AG04449 (cell line): ENCODE results near the gene GALNT5.

ENCODE experiments used
- CTCF ChIA-PET: fragments of 350-600 bp; formaldehyde crosslinking; extraction: SDS; loops from one replicate; lab custom pipeline; 2021; ENCODE audit warnings: antibody characterized with exemption; lab: Yijun Ruan, JAX
- POLR2A ChIA-PET: fragments of 400-600, 350-600 bp; formaldehyde crosslinking; extraction: SDS; loops from one replicate; lab custom pipeline; 2020; ENCODE audit warnings: antibody characterized with exemption, inconsistent platforms; lab: Yijun Ruan, JAX
- DNase-seq: peaks from one replicate; pipeline ENCODE4 v3.0.0-alpha.2; 2010; ENCODE audit warnings: low read depth, low spot score
- H3K4me3 ChIP-seq: 2 replicates; pipeline ENCODE4 v1.5.1; 2011; ENCODE audit warnings: low read depth, mild to moderate bottlenecking, control low read depth, low read length
- CTCF ChIP-seq: IDR thresholded peaks from one replicate; pipeline ENCODE4 v1.5.1; 2011; ENCODE audit warnings: mild to moderate bottlenecking, moderate library complexity, low read length, control low read depth, inconsistent platforms; ENCODE audit not compliant: insufficient read depth; ENCODE audit errors: missing control alignments

The GALNT5 gene

GRCh38 chr2:157283468-157283867, 26.0 kb downstream of the GALNT5 start:
- ChIA-PET POLR2A (no interaction called here), CTCF (interaction anchor here (3.4 kb wide), 1 partner anchor 19 kb away, joined by 12 read pairs; no protein-coding TSS in a partner anchor)
- TF ChIP-seq CTCF, result no peak
- no peak for DNase-seq
- H3K4me3 ChIP-seq, result no peak overlapping the region

GRCh38 chr2:157287160-157287559, 29.7 kb downstream of the GALNT5 start:
- CTCF ChIA-PET, result interaction anchor here (6.6 kb wide), 1 partner anchor 16 kb away, joined by 70 read pairs; no protein-coding TSS in a partner anchor

GRCh38 chr2:157290525-157290924, 33.0 kb downstream of the GALNT5 start:
- POLR2A ChIA-PET, result no interaction called here
- no peak overlapping the region for H3K4me3 ChIP-seq
- no peak for DNase-seq
- TF ChIP-seq CTCF, result no peak
- CTCF ChIA-PET, result interaction anchor here (2.1 to 6.6 kb wide), 2 partner anchors 12 to 46 kb away, joined by 5 to 70 read pairs; no protein-coding TSS in a partner anchor

More at GRCh38 chr2:157287160-157287559, 29.7 kb downstream of the GALNT5 start:
- no peak for DNase-seq
- no peak overlapping the region for H3K4me3 ChIP-seq
- POLR2A ChIA-PET, result interaction anchor here (0.6 kb wide), 1 partner anchor 18 kb away, joined by 3 read pairs; no protein-coding TSS in a partner anchor
- no peak for TF ChIP-seq CTCF

GRCh38 chr2:157291018-157291417, 33.5 kb downstream of the GALNT5 start:
- no peak overlapping the region for H3K4me3 ChIP-seq
- TF ChIP-seq CTCF, result no peak
- CTCF ChIA-PET, result interaction anchor here (0.5 kb wide), 1 partner anchor 9 kb away, joined by 3 read pairs; no protein-coding TSS in a partner anchor
- POLR2A ChIA-PET, result no interaction called here
- DNase-seq, result no peak

GRCh38 chr2:157292853-157293252, 35.3 kb downstream of the GALNT5 start:
- H3K4me3 ChIP-seq, result no peak overlapping the region
- no peak for DNase-seq
- ChIA-PET CTCF (interaction anchor here (1.3 kb wide), 1 partner anchor 10 kb away, joined by 10 read pairs; no protein-coding TSS in a partner anchor), POLR2A (no interaction called here)
- TF ChIP-seq CTCF, result no peak

GRCh38 chr2:157296490-157296889, 39.0 kb downstream of the GALNT5 start:
- TF ChIP-seq CTCF, result no peak
- DNase-seq, result no peak
- ChIA-PET CTCF (interaction anchor here (1.2 to 12.0 kb wide), 3 partner anchors 8 to 31 kb away, joined by 4 to 370 read pairs (median 6); partner anchors contain the start of gene ERMN), POLR2A (no interaction called here)
- no peak overlapping the region for H3K4me3 ChIP-seq
